Prostate gland (tissue), 2 donors: ENCODE data around the gene NOM1.

Experiments used
- POLR2A ChIP-seq: fragments of 450-650 bp; IDR thresholded peaks from one replicate; pipeline ENCODE4 v1.6.1; 2016; ENCODE audit warnings: antibody characterized with exemption, mild to moderate bottlenecking
- TF ChIP-seq, protein P1 (sequence below), 4 experiments: fragments of 200-600 bp in 2 of 4; fragments of 450-650 bp in 2 of 4; sonication (generic) in 2 of 4; IDR thresholded peaks; 1 replicate in 3 of 4; 2 replicates in 1 of 4; pipeline ENCODE4 v1.5.1; 2016 to 2019; ENCODE audit warnings: antibody characterized with exemption in 4 of 4, mild to moderate bottlenecking in 2 of 4, moderate library complexity in 2 of 4

DNA sequence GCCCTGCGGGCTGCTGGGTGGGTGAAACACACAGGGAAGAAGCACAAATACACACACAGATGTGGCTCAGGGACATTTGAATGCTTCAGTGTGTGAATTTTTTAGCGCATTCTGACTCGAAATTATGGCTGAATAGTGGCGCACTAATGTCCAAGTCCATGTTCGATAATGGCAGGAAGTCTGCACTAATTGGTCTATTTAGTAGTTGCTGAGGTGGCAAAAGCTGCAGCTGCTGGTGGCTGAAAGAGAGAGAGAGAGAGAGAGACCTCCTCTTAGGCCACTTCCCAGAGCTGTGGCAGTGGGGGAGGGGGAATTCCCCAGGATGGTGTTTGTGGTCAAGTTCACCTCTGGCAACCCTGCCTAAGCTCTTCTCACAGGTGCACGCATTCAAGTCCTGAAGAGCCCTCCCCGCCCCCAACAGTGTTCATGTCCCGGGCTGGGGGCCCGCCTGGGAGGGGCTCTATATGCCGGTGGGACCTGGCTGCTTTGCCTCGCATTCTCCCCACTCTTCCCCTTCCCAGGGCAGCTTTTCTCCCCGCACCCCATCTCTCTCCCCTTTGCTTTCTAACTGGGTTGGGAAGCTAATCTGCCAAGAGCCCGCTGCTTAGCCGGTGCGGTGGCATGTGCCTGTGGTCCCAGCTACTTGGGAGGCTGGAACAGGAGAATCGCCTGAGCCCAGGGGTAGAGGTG is 67.0 kb downstream of the NOM1 start:
- TF ChIP-seq, protein P1, sequence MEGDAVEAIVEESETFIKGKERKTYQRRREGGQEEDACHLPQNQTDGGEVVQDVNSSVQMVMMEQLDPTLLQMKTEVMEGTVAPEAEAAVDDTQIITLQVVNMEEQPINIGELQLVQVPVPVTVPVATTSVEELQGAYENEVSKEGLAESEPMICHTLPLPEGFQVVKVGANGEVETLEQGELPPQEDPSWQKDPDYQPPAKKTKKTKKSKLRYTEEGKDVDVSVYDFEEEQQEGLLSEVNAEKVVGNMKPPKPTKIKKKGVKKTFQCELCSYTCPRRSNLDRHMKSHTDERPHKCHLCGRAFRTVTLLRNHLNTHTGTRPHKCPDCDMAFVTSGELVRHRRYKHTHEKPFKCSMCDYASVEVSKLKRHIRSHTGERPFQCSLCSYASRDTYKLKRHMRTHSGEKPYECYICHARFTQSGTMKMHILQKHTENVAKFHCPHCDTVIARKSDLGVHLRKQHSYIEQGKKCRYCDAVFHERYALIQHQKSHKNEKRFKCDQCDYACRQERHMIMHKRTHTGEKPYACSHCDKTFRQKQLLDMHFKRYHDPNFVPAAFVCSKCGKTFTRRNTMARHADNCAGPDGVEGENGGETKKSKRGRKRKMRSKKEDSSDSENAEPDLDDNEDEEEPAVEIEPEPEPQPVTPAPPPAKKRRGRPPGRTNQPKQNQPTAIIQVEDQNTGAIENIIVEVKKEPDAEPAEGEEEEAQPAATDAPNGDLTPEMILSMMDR (IDR thresholded peaks at IDR 0.05): no peak
- TF ChIP-seq POLR2A: no peak
